Spleen (tissue), 7 donors: Measurements from ENCODE around the gene SAMD14.

ENCODE experiments used
- POLR2A ChIP-seq, 3 donors: fragments of 450-650 bp; IDR thresholded peaks; one replicate each; pipeline ENCODE4 v1.5.1; 2017; ENCODE audit warnings: antibody characterized with exemption in 3 of 3, mild to moderate bottlenecking in 1 of 3
- POLR2AphosphoS5 ChIP-seq, 3 donors: sonication (generic); formaldehyde crosslinking; IDR thresholded peaks; one replicate each; pipeline ENCODE4 v1.5.1; 2017; ENCODE audit warnings: antibody characterized with exemption in 3 of 3
- TF ChIP-seq, protein P1 (sequence below), 11 experiments: fragments of 200-600 bp in 7 of 11; fragments of 450-650 bp in 4 of 11; sonication (generic) in 4 of 11; IDR thresholded peaks in 8 of 11; conservative IDR thresholded peaks in 3 of 11; 1 replicate in 7 of 11; 2 replicates in 4 of 11; pipeline versions ENCODE4 v1.4.0 to v1.8.0; 2016 to 2021; ENCODE audit warnings: antibody characterized with exemption in 11 of 11, inconsistent platforms in 4 of 11, mild to moderate bottlenecking in 1 of 11
- donor health status: DM: no; HTN: no; CAD: no; lungs with moderate emphysema.
- donor health status: DM: no; HTN: no; CAD: no.
- donor health status: DM: no; HTN: no; CAD: no.

GRCh38 chr17:50163843-50164696 is 34.1 kb upstream of the SAMD14 start:
- TF ChIP-seq POLR2AphosphoS5 (IDR thresholded peaks at IDR 0.05) (peak in 2 of 3 donors; percentile 13 to 41), POLR2A (IDR thresholded peaks at IDR 0.05) (no peak)
- TF ChIP-seq, protein P1, sequence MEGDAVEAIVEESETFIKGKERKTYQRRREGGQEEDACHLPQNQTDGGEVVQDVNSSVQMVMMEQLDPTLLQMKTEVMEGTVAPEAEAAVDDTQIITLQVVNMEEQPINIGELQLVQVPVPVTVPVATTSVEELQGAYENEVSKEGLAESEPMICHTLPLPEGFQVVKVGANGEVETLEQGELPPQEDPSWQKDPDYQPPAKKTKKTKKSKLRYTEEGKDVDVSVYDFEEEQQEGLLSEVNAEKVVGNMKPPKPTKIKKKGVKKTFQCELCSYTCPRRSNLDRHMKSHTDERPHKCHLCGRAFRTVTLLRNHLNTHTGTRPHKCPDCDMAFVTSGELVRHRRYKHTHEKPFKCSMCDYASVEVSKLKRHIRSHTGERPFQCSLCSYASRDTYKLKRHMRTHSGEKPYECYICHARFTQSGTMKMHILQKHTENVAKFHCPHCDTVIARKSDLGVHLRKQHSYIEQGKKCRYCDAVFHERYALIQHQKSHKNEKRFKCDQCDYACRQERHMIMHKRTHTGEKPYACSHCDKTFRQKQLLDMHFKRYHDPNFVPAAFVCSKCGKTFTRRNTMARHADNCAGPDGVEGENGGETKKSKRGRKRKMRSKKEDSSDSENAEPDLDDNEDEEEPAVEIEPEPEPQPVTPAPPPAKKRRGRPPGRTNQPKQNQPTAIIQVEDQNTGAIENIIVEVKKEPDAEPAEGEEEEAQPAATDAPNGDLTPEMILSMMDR (IDR thresholded peaks at IDR 0.05 in 8 of 11, conservative IDR thresholded peaks at IDR 0.05 in 3 of 11): no peak
